Fibroblast of pulmonary artery (primary cell): ENCODE results near the gene CDKN3.
"Not testable (repeated sequence)": the region's sequence is repeated elsewhere in the genome, so short reads cannot be mapped to it uniquely, and the experiment has no call there.

Experiments used
- DNase-seq: peaks from one replicate; pipeline ENCODE4 v3.0.0-alpha.2; 2010; ENCODE audit warnings: low read depth
- H3K4me3 ChIP-seq: replicated peaks from 2 replicates; pipeline ENCODE4 v1.5.1; 2011; ENCODE audit warnings: low read depth, mild to moderate bottlenecking, control low read depth, low read length, moderate library complexity
- TF ChIP-seq, protein P1 (sequence below): IDR thresholded peaks from 2 replicates; pipeline ENCODE4 v1.5.1; 2011; ENCODE audit warnings: mild to moderate bottlenecking, control low read depth, low read length, inconsistent platforms; ENCODE audit errors: missing control alignments

Gene CDKN3

DNA sequence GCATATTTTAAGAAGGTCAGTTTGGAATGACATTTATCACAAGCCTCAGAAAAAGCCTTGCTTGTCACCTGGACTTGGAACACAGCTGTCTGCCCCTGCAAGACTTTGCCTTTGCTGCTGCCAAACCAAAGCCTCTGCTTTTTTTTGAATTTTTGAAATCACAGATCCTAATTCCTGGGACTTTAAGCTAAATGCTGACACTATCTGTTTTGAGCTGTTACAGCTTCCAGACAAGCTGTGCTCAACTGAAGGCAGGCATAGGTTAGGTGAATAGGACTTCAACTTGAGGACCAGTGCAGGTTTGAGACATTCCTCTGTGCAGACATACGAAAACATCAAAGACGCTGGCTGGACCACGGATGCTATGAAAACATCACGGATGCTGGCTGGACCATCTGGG lies 11.3 kb upstream of the CDKN3 start:
- TF ChIP-seq, protein P1, sequence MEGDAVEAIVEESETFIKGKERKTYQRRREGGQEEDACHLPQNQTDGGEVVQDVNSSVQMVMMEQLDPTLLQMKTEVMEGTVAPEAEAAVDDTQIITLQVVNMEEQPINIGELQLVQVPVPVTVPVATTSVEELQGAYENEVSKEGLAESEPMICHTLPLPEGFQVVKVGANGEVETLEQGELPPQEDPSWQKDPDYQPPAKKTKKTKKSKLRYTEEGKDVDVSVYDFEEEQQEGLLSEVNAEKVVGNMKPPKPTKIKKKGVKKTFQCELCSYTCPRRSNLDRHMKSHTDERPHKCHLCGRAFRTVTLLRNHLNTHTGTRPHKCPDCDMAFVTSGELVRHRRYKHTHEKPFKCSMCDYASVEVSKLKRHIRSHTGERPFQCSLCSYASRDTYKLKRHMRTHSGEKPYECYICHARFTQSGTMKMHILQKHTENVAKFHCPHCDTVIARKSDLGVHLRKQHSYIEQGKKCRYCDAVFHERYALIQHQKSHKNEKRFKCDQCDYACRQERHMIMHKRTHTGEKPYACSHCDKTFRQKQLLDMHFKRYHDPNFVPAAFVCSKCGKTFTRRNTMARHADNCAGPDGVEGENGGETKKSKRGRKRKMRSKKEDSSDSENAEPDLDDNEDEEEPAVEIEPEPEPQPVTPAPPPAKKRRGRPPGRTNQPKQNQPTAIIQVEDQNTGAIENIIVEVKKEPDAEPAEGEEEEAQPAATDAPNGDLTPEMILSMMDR, result no peak
- DNase-seq, result no peak

DNA sequence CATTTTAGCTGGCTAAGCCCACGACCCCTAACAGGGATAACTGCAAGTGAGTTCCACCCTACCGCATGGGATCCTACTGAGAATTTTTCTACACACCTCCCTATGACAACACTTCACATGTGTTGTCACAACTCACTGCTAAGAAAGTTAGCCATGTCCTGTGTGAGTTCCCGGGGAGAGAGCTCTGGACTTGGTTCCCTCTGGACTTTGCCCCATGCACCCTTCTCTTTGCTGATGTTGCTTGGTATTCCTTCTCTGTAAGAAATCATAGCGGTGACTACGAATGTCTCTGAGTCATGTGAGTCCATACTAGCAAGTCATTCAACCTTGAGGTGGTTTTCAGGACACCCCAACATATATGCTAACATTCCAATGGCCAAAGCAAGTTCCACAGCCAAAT lies 9.5 kb upstream of the CDKN3 start:
- DNase-seq, result no peak
- TF ChIP-seq, protein P1, result no peak
- H3K4me3 ChIP-seq, result no peak overlapping the region

More for the DNA sequence above, 11.3 kb upstream of the CDKN3 start:
- H3K4me3 ChIP-seq, result no peak overlapping the region

DNA sequence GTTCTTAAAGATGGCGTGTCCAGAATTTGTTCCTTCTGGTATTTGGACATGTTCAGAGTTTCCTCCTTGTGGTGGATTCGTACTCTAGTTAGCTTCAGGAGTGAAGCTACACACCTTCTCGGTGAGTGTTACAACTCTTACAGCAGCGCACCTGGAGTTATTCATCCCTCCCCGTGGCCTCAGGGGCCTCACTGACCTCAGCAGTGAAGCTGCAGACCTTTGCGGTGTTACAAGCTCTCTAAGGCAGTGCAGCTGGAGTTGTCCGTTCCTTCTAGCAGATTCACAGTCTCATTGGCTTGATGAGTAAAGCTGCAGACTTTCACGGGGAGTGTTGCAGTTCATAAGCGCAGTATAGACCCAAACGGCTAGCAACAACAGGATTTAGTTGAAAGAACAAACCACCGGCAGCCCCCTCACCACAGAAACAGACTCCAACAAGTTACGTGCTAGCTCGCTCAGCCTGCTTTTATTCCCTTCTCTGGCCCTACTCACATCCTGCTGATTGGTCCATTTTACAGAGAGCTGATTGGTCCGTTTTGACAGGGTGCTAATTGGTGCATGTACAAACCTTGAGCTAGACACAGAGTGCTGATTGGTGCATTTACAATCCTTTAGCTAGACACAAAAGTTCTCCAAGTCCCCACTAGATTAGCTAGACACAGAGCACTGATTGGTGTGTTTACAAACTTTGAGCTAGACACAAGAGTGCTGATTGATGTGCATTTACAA lies 4.5 kb upstream of the CDKN3 start:
- TF ChIP-seq, protein P1, result no peak
- no peak overlapping the region for H3K4me3 ChIP-seq
- DNase-seq, result no peak

DNA sequence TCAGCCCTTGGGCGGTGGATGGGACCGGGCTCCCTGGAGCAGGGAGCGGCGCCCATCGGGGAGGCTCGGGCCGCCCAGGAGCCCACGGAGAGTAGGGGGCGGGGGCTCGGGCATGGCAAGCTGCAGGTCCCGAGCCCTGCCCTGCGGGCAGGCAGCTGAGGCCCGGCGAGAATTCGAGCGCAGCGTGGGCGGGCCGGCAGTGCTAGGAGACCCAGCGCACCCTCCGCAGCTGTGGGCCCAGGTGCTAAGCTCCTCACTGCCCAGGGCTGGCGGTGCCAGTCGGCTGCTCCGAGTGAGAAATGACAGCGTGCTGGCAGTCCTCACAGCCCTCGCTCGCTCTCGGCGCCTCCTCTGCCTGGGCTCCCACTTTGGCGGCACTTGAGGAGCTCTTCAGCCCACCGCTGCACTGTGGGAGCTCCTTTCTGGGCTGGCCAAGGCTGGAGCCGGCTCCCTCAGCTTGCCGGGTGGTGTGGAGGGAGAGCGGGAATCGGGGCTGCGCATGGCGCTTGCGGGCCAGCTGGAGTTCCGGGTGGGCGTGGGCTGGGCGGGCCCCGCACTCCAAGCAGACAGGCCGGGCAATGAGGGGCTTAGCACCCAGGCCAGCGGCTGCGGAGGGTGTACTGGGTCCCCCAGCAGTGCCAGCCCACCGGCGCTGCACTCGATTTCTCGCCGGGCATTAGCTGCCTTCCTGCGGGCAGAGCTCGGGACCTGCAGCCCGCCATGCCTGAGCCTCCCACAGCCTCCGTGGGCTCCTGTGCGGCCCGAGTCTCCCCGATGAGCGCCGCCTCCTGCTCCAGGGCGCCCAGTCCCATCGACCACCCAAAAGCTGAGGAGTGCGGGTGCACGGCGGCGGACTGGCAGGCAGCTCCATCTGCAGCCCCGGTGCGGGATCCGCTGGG lies 3.6 kb upstream of the CDKN3 start:
- H3K4me3 ChIP-seq, DNase-seq: not testable (repeated sequence)

DNA sequence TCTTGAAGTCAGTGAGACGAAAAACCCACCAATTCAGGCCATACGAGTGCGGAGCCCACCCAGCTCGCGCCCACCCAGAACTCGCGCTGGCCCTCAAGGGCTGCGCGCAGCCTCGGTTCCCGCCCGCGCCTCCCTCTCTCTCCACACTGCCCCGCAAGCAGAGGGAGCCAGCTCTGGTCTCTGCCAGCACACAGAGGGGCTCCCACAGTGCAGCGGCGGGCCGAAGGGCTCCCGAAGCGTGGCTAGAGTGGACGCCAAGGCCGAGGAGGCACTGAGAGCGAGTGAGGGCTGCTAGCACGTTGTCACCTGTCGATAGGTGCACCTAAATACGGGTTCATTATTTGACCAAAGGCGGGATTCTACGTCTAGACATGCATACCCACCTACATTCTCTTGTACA lies 2.2 kb upstream of the CDKN3 start:
- TF ChIP-seq, protein P1, result no peak
- DNase-seq, result no peak
- no peak overlapping the region for H3K4me3 ChIP-seq

DNA sequence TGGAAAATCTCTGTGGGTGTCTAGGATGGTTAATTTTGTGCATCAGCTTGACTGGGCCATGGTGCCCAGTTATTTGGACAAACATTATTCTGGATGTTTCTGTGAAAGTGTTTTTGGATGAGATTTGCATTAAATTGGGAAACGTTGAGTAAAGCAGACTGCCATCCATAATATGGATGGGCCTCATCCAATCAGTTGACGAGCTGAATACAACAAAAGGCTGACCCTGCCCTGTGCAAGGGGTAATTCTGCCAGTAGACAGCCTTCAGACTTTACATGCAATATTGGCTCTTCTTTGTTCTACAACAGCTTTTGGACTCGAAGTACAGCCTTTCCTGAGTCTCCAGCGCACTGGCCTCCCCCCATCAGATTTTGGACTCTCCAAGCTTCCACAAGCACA lies 1.5 kb upstream of the CDKN3 start:
- TF ChIP-seq, protein P1, result no peak
- no peak overlapping the region for H3K4me3 ChIP-seq
- no peak for DNase-seq

DNA sequence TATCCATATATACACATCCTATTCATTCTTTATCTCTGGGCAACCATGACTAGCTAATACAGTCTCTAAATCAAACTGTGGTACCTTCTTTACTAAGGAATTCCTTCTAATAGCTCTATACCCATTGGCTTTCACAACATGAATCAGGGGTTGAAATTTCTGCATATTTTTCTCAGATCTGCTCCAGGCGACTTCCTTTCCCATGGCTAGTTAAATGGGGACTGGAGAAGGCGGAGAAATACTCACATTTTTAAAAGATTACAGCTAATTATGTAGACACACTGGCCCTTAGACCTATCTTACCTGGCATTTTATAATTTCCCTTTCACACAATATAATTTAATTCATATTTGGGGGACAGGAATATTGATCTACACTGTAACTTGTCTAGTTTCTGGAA lies 1.1 kb upstream of the CDKN3 start:
- TF ChIP-seq, protein P1, result no peak
- H3K4me3 ChIP-seq, result no peak overlapping the region
- DNase-seq, result no peak
